GM23338 (cell line): Measurements from ENCODE around the gene PDIK1L. TPM values are rescaled to one million over a fixed set of nuclear protein-coding genes. Genes with fewer than 3 reads are reported as not detected.

Experiments
- ATAC-seq: fragments of 200-7000 bp; cut with Tn5 transposase; 3 replicates; pipeline ENCODE4 v1.9.1; 2020
- DNase-seq: peaks from one replicate; pipeline ENCODE4 v3.0.0-alpha.2; 2015; ENCODE audit warnings: low spot score
- H2AFZ ChIP-seq: fragments of 200-600 bp; sonication (generic); 2 replicates; pipeline ENCODE4 v1.8.0; 2016; ENCODE audit warnings: antibody characterized with exemption, mild to moderate bottlenecking, moderate library complexity
- H3F3A ChIP-seq: fragments of 200-600 bp; sonication (generic); replicated peaks from 2 replicates; pipeline ENCODE4 v1.8.0; 2017; ENCODE audit warnings: antibody characterized with exemption, mixed run types, low read depth
- H3K27ac ChIP-seq: fragments of 200-600 bp; sonication (generic); 2 replicates; pipeline ENCODE4 v1.6.1; 2016; ENCODE audit warnings: low read depth
- H3K27me3 ChIP-seq: fragments of 200-600 bp; sonication (generic); 2 replicates; pipeline ENCODE4 v1.8.0; 2016; ENCODE audit warnings: mild to moderate bottlenecking, mixed run types, moderate library complexity; ENCODE audit not compliant: insufficient read depth
- H3K36me3 ChIP-seq: fragments of 200-600 bp; sonication (generic); 2 replicates; pipeline ENCODE4 v1.8.0; 2016; ENCODE audit warnings: mild to moderate bottlenecking; ENCODE audit not compliant: insufficient read depth
- H3K4me1 ChIP-seq: fragments of 200-600 bp; sonication (generic); 2 replicates; pipeline ENCODE4 v1.8.0; 2016; ENCODE audit warnings: mild to moderate bottlenecking, moderate library complexity; ENCODE audit not compliant: insufficient read depth
- H3K4me2 ChIP-seq: fragments of 200-600 bp; sonication (generic); 2 replicates; pipeline ENCODE4 v1.7.1; 2017; ENCODE audit warnings: mixed run types
- H3K4me3 ChIP-seq: fragments of 200-600 bp; sonication (generic); 2 replicates; pipeline ENCODE4 v1.6.1; 2016; ENCODE audit warnings: mixed run types
- H3K79me2 ChIP-seq: fragments of 200-600 bp; sonication (generic); replicated peaks from 2 replicates; pipeline ENCODE4 v1.8.0; 2017; ENCODE audit warnings: mild to moderate bottlenecking; ENCODE audit not compliant: insufficient read depth
- H3K9me2 ChIP-seq: fragments of 200-600 bp; sonication (generic); 2 replicates; pipeline ENCODE4 v1.8.0; 2017; ENCODE audit not compliant: insufficient read depth
- H4K20me1 ChIP-seq: fragments of 200-600 bp; sonication (generic); replicated peaks from 2 replicates; pipeline ENCODE4 v1.8.0; 2017; ENCODE audit warnings: mild to moderate bottlenecking; ENCODE audit not compliant: insufficient read depth
- H3K27ac Mint-ChIP-seq: 2 replicates; pipeline ENCODE4 v1.8.0; 2020; ENCODE audit warnings: inconsistent platforms, mild to moderate bottlenecking, moderate library complexity, mixed read lengths
- H3K27me3 Mint-ChIP-seq: 3 replicates; pipeline ENCODE4 v1.8.0; 2022; ENCODE audit warnings: low read depth, mild to moderate bottlenecking, moderate library complexity, mixed read lengths, inconsistent platforms; ENCODE audit not compliant: insufficient read depth, poor library complexity
- H3K36me3 Mint-ChIP-seq: 3 replicates; pipeline ENCODE4 v1.8.0; 2021; ENCODE audit warnings: low read depth, mild to moderate bottlenecking, inconsistent platforms, moderate library complexity, mixed read lengths
- H3K4me1 Mint-ChIP-seq: 3 replicates; pipeline ENCODE4 v1.8.0; 2020; ENCODE audit warnings: mild to moderate bottlenecking, inconsistent platforms, mixed read lengths
- H3K4me3 Mint-ChIP-seq: 3 replicates; pipeline ENCODE4 v1.8.0; 2021; ENCODE audit warnings: moderate library complexity, mild to moderate bottlenecking, inconsistent platforms, mixed read lengths
- H3K9me3 Mint-ChIP-seq: 3 replicates; pipeline ENCODE4 v1.8.0; 2020; ENCODE audit warnings: moderate library complexity, mild to moderate bottlenecking, inconsistent platforms, mixed read lengths
- CREB1 ChIP-seq: fragments of 250-450 bp; sonication (Bioruptor Pico); IDR thresholded peaks from 2 replicates; pipeline ENCODE4 v1.5.0; 2020; ENCODE audit warnings: low read depth, mild to moderate bottlenecking, moderate library complexity
- ETS1 ChIP-seq: IDR thresholded peaks from 2 replicates; pipeline ENCODE4 v1.6.1; 2016; ENCODE audit warnings: antibody characterized with exemption
- EZH2 ChIP-seq: fragments of 200-600 bp; sonication (generic); IDR thresholded peaks from one replicate; pipeline ENCODE4 v1.8.0; 2017; ENCODE audit warnings: antibody characterized with exemption, mild to moderate bottlenecking, low read depth; ENCODE audit not compliant: unreplicated experiment
- POLR2AphosphoS5 ChIP-seq: IDR thresholded peaks from 2 replicates; pipeline ENCODE4 v1.6.1; 2016; ENCODE audit warnings: antibody characterized with exemption, low read depth
- STAT1 ChIP-seq: IDR thresholded peaks from one replicate; pipeline ENCODE4 v1.6.1; 2016; ENCODE audit warnings: antibody characterized with exemption; ENCODE audit not compliant: unreplicated experiment
- ZNF331 ChIP-seq: fragments of 250-450 bp; sonication (Bioruptor Pico); IDR thresholded peaks from 2 replicates; pipeline ENCODE4 v1.5.0; 2020; ENCODE audit warnings: low read depth, mild to moderate bottlenecking, moderate library complexity
- polyA plus RNA-seq: library from polyadenylated mRNA; unstranded; fragments of >200 nt; fragmentation: Nextera tagmentation; extraction: Ambion mirVana; gene quantifications from 2 replicates; pipeline ENCODE4 v1.2.1, GENCODE V29; 2016
- total RNA-seq: library from RNA; depleted of rRNA; stranded (reverse); fragments of >200 nt; shearing (Covaris generic); gene quantifications from 2 replicates; pipeline ENCODE4 v1.2.3, GENCODE V29; 2014

Gene PDIK1L
- total and polyA plus RNA-seq, 2 experiments from 2014 or later = 1.6 to 3.0 TPM

GRCh38 chr1:26122988-26123973 lies 11.7 kb downstream of the PDIK1L start:
- Mint-ChIP-seq H3K27ac (no peak overlapping the region), H3K36me3 (0 out of 3 replicates have a peak, but pooled peaks cover 4% of the 10 kb centered on the region), H3K4me1 (peaks cover 13% of the 10 kb centered on the region; the same call in 2 of the 3 replicates), H3K4me3 (no peak overlapping the region), H3K9me3 (no peaks in the 10 kb centered on the region), H3K27me3 (no peaks in the 10 kb centered on the region)
- ATAC-seq (no peak), DNase-seq (no peak)
- H3K36me3 ChIP-seq = no peaks in the 10 kb centered on the region
- H4K20me1 ChIP-seq = no peaks in the 10 kb centered on the region; the same call in none of the 2 replicates
- H3K27me3 ChIP-seq = no peaks in the 10 kb centered on the region
- no peak overlapping the region for H3K27ac ChIP-seq
- no peaks in the 10 kb centered on the region for H3K4me1 ChIP-seq
- H3K9me2 ChIP-seq = no peaks in the 10 kb centered on the region
- H3K4me2 ChIP-seq = no peak overlapping the region
- H2AFZ ChIP-seq = no peak overlapping the region
- TF ChIP-seq STAT1 = no peak
- H3F3A ChIP-seq = no peaks in the 10 kb centered on the region
- H3K79me2 ChIP-seq = no peaks in the 10 kb centered on the region
- no peak overlapping the region for H3K4me3 ChIP-seq

GRCh38 chr1:26124418-26125331 lies 13.1 kb downstream of the PDIK1L start:
- Mint-ChIP-seq H3K27me3 (no peaks in the 10 kb centered on the region), H3K27ac (no peak overlapping the region), H3K9me3 (no peaks in the 10 kb centered on the region), H3K4me3 (no peak overlapping the region), H3K4me1 (peaks cover 11% of the 10 kb centered on the region; the same call in 2 of the 3 replicates), H3K36me3 (no peaks in the 10 kb centered on the region)
- Histone ChIP-seq H3K36me3 (no peaks in the 10 kb centered on the region), H3K4me2 (no peak overlapping the region), H3K79me2 (no peaks in the 10 kb centered on the region), H3K4me1 (no peaks in the 10 kb centered on the region), H2AFZ (no peak overlapping the region), H3K27me3 (no peaks in the 10 kb centered on the region), H3F3A (no peaks in the 10 kb centered on the region), H3K9me2 (no peaks in the 10 kb centered on the region), H3K4me3 (no peak overlapping the region), H4K20me1 (no peaks in the 10 kb centered on the region; the same call in 1 of the 2 replicates), H3K27ac (no peak overlapping the region)
- DNase-seq = no peak
- TF ChIP-seq STAT1 (no peak), CREB1 (CRISPR knock-in tag) (no peak), ZNF331 (no peak), POLR2AphosphoS5 (no peak)
- ATAC-seq = no peak

- no peak overlapping the region for H3K4me3 Mint-ChIP-seq
- Histone ChIP-seq H3K9me2 (no peaks in the 10 kb centered on the region), H2AFZ (no peak overlapping the region), H3K36me3 (no peaks in the 10 kb centered on the region), H3F3A (no peaks in the 10 kb centered on the region), H4K20me1 (no peaks in the 10 kb centered on the region; the same call in 1 of the 2 replicates), H3K27ac (no peak overlapping the region), H3K27me3 (no peaks in the 10 kb centered on the region), H3K4me1 (no peaks in the 10 kb centered on the region), H3K4me2 (no peak overlapping the region), H3K4me3 (no peak overlapping the region), H3K79me2 (no peaks in the 10 kb centered on the region)
- DNase-seq (no peak), ATAC-seq (no peak)
- no peaks in the 10 kb centered on the region for H3K36me3 Mint-ChIP-seq
- H3K9me3 Mint-ChIP-seq = no peaks in the 10 kb centered on the region
- peaks cover 10% of the 10 kb centered on the region; the same call in 2 of the 3 replicates for H3K4me1 Mint-ChIP-seq
- no peak overlapping the region for H3K27ac Mint-ChIP-seq
- H3K27me3 Mint-ChIP-seq = no peaks in the 10 kb centered on the region
- TF ChIP-seq ETS1 (no peak), EZH2 (no peak), CREB1 (CRISPR knock-in tag) (no peak), STAT1 (no peak), ZNF331 (no peak)
These were observed 13.8 kb downstream of the PDIK1L start for GRCh38 chr1:26125382-26125781.
